GM19240 (cell line): Measurements from ENCODE around the gene ZBTB16.

Source experiments
- DNase-seq: peaks from one replicate; pipeline ENCODE4 v3.0.0; 2011; ENCODE audit warnings: low spot score; ENCODE audit not compliant: insufficient read length

ZBTB16 gene, protein sequence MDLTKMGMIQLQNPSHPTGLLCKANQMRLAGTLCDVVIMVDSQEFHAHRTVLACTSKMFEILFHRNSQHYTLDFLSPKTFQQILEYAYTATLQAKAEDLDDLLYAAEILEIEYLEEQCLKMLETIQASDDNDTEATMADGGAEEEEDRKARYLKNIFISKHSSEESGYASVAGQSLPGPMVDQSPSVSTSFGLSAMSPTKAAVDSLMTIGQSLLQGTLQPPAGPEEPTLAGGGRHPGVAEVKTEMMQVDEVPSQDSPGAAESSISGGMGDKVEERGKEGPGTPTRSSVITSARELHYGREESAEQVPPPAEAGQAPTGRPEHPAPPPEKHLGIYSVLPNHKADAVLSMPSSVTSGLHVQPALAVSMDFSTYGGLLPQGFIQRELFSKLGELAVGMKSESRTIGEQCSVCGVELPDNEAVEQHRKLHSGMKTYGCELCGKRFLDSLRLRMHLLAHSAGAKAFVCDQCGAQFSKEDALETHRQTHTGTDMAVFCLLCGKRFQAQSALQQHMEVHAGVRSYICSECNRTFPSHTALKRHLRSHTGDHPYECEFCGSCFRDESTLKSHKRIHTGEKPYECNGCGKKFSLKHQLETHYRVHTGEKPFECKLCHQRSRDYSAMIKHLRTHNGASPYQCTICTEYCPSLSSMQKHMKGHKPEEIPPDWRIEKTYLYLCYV

DNA sequence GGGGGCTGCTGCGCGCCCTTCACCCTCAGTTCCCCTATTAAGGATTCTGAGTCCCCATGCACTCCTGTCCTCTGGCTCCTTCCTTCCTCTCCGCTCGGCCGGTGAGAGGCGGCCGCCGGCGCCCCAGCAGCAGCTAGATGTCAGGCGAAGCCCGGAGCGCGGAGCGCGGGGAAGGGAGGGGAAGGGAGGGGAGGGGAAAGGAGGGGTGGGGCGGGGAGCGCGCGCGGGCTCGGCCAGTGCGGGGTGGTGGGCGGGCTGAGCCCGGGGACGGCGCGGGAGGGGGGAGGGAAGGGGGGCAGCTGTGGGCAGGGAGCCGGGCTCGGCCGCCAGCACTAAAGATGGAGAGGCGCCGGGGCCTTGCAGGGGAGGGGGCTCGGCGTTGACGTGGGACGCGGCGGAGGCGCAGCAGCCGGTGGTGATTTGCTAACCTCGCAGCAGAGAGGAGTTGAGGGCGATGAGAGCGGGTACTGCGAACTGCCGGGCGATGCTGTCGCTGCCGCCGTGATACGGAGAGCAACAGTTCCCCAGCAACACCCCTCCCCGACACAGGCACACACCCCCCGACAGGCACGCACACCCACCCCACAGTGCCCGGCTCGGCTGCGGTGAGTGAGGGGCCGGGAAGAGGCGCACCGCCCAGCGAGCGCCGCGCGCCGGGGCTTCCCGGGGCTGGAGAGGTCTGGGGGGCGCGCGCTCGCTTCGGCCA, at the start of gene ZBTB16:
TSS of gene ZBTB16 (plus strand) at position 434 of the 706 bp plus-strand sequence. CDS start 3,590 bp downstream, outside the sequence.
- DNase-seq, result no peak

GRCh38 chr11:114010931-114011330, 48.6 kb upstream of the ZBTB16 start:
- DNase-seq, result no peak

GRCh38 chr11:114011443-114011842, 48.1 kb upstream of the ZBTB16 start:
- DNase-seq, result no peak

- no peak for DNase-seq
Measured at GRCh38 chr11:114015117-114015516, 44.4 kb upstream of the ZBTB16 start.

DNA sequence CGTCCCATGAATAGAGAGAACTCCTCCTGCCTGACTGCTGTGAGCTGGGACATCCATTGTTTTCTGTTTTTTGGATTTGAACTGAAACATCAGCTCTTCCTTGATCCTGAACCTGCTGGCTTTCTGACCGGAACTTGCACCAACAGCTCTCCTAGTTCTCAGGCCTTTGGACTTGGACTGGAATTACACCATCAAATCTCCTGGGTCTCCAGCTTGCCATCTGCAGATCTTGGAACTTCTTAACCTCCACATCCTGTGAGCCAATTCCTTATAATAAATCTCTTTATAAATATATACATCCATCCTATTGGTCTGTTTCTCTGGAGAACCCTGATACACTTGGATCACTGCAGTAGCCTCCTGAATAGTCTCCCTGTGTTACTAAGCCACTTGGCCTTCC, 42.5 kb upstream of the ZBTB16 start:
- DNase-seq, result no peak

- no peak for DNase-seq
Measured at GRCh38 chr11:114017723-114018122, 41.8 kb upstream of the ZBTB16 start.

- no peak for DNase-seq
Measured at GRCh38 chr11:114019046-114019445, 40.5 kb upstream of the ZBTB16 start.

DNA sequence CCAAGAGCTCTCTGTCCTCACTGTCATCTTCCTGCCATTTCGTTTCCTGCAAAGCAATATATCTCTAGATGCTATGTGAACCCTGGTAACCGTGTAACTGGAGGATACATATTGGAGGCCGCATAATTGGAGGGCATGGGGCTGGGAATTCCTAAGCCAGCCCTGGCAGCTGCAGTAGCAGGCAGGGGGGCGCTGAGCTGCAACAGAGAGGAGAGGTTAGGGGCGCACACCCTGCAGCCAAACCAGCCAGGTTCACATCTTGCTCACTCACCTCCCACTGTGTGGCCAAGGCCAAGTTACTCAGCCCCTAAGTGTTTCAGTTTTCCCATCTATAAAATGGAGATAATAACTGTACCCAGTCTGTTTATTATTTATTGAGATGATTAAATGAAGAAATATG, 39.9 kb upstream of the ZBTB16 start:
- no peak for DNase-seq

DNA sequence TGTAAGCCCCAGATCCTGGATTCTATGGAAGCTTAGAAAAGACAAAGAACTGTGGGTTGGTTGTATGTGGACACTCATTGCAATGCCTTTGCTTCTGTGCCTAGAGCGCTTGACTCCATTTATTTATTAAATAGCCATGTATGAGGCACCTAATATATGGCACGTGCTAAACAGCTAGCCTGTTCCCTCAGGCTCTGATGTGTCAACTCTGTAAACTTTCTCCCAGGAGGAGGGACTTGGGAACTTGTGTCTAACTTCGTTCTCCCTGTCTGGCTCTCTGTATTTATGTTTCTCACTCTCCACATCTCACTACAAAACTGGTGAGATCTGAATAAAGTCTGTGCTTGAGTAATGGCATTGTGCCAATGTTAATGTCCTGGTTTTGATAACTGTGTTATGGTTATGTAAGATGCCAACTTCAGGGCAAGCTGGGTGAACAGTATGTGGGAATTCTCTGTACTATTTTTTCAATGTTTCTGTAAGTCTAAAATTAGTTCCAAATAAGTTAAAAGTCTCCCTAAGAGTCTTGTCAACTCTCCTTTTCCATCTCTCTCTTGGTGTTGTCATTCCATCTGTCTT, 34.1 kb upstream of the ZBTB16 start:
- DNase-seq, result no peak

DNA sequence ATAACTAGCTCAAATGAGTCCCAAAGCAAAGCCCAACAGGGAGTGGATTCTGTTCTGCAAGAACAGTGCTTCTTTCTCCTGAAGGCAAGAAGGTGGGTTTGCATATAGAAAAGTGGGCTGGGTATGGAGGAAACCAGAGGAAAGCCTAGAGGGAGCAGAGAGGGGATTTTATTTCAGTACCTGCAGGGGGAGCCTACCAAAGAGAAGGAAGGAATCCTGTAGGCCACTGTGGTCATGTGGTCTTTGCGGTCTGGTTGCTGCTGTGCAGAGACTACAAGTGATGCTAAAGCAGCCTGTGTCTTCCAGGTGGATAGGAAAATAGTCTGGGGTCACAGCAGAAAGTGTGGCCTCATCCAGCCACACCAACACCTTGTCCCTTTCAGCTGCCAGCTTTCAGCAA, 33.2 kb upstream of the ZBTB16 start:
- DNase-seq, result no peak

GRCh38 chr11:114027391-114027790, 32.1 kb upstream of the ZBTB16 start:
- DNase-seq, result no peak

DNA sequence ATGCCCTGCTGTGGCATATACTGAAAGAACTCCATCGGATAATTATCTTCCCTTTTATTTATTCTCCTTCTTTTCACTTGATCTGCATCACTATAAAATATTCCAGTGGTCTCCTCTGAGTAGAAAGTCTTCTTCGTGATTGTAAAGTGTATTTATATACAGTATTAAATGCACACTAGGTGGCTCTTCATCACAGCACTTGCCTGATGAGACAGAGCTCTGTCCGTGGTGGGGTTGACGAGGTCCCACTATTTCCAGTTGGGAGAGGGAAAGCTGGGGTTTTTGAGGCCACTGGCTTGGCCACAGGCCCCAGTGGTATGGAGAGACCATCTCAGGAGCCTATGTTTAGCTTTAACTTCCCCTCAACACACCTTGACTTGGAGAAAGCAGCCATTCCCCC, 31.6 kb upstream of the ZBTB16 start:
- DNase-seq, result no peak

DNA sequence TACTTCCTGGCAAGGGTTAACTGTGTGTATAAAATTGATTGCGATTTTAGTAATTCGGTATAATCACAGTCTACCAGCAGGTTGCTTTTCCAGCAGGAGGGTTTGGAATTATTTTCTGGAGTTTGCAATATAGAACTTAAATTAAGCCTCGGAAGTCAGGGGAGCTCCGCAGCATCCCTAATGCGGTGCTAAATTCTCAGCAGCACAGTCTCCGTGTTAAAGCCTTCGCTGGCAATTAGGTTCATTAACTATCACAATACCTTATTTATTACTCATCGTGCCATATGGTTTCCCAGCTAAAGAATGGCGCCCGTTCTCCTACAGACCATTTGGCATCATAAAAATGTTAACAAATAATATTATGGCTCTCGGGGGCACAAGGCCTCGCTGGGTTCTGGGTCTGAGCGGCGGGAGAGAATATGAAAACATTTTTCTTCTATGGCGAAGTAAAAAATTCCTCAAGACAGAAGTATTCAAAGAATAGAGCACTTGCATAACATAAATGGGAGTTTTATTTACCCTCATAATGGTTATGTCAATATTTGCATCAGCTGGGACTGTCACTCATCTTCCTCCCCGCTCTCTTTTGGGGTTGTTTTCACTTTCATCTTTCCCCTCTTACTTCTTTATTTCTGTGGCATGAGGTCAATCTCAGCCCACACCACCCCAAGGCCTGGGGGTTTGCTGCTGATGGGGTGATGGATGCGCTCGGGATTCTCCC, 28.1 kb upstream of the ZBTB16 start:
- no peak for DNase-seq

GRCh38 chr11:114031967-114032320, 27.6 kb upstream of the ZBTB16 start:
- DNase-seq, result no peak

- no peak for DNase-seq
Measured at GRCh38 chr11:114033066-114033465, 26.4 kb upstream of the ZBTB16 start.

DNA sequence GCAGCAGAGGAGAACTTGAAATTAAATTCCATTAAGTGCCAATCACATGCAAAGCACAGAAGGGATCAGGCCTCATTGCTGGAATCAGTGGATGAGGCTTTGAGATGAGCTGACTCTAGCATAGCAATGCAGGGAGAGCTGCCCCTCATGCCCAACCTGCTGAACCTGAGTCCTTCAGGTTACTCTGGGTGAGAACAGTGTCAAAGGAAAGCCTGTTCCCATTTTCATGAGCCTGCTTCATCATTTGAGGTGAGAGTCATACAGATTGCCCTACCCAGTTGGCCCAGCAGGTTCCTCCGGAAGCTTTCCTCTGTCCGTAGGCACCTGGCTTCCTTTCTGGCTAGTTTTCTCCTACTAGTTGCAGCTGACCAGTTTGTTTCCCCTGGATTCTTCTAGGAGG, 25.9 kb upstream of the ZBTB16 start:
- no peak for DNase-seq

GRCh38 chr11:114034956-114035355, 24.6 kb upstream of the ZBTB16 start:
- DNase-seq, result no peak

- no peak for DNase-seq
Measured at GRCh38 chr11:114036147-114036811, 23.2 kb upstream of the ZBTB16 start.

GRCh38 chr11:114036958-114037357, 22.6 kb upstream of the ZBTB16 start:
- DNase-seq, result no peak

- no peak for DNase-seq
Measured at GRCh38 chr11:114039551-114039950, 20.0 kb upstream of the ZBTB16 start.

GRCh38 chr11:114040706-114041211, 18.8 kb upstream of the ZBTB16 start:
- no peak for DNase-seq
